Natural killer cell (primary cell): ENCODE results near the gene DNAH14. TPM values are rescaled to one million over a fixed set of nuclear protein-coding genes. Genes with fewer than 3 reads are reported as not detected.

Experiments
- ATAC-seq, 3 donors: fragments of 150-1000 bp in 2 of 3; fragments of 200-7000 bp in 1 of 3; cut with Tn5 transposase; 1 replicate in 1 of 3; 2 replicates in 2 of 3; pipeline ENCODE4 v1.10.0; 2021; ENCODE audit warnings: mild to moderate bottlenecking in 2 of 3, moderate library complexity in 2 of 3
- DNase-seq, 2 donors: peaks; one replicate each; pipeline versions ENCODE4 v3.0.0 to v3.0.0-alpha.2; 2013 to 2021; ENCODE audit warnings: mixed read lengths in 1 of 2
- H3K27ac ChIP-seq: one replicate; pipeline ENCODE4 v1.5.1; 2013; ENCODE audit warnings: mild to moderate bottlenecking, low read length
- H3K27me3 ChIP-seq: one replicate; pipeline ENCODE4 v1.6.1; 2013; ENCODE audit warnings: low read length; ENCODE audit not compliant: control insufficient read depth, insufficient read depth
- H3K36me3 ChIP-seq: one replicate; pipeline ENCODE4 v1.6.1; 2013; ENCODE audit warnings: low read length; ENCODE audit not compliant: control insufficient read depth, insufficient read depth
- H3K4me1 ChIP-seq: one replicate; pipeline ENCODE4 v1.6.1; 2013; ENCODE audit warnings: low read length; ENCODE audit not compliant: control insufficient read depth, insufficient read depth
- H3K4me3 ChIP-seq: one replicate; pipeline ENCODE4 v1.5.1; 2013; ENCODE audit warnings: low read length
- H3K9me3 ChIP-seq: one replicate; pipeline ENCODE4 v1.6.1; 2013; ENCODE audit warnings: low read length; ENCODE audit not compliant: control insufficient read depth, insufficient read depth
- H3K27ac Mint-ChIP-seq, 2 donors: one replicate each; pipeline ENCODE4 v1.8.0; 2022; ENCODE audit warnings: mild to moderate bottlenecking in 2 of 2, mixed read lengths in 2 of 2, moderate library complexity in 1 of 2
- H3K27me3 Mint-ChIP-seq, 2 donors: one replicate each; pipeline ENCODE4 v1.8.0; 2022; ENCODE audit warnings: low read depth in 2 of 2, mixed read lengths in 2 of 2
- H3K36me3 Mint-ChIP-seq: one replicate; pipeline ENCODE4 v1.8.0; 2022; ENCODE audit warnings: mixed read lengths
- H3K4me1 Mint-ChIP-seq, 2 donors: one replicate each; pipeline ENCODE4 v1.8.0; 2022; ENCODE audit warnings: mixed read lengths in 2 of 2
- H3K4me3 Mint-ChIP-seq: one replicate; pipeline ENCODE4 v1.8.0; 2022; ENCODE audit warnings: mild to moderate bottlenecking, moderate library complexity, mixed read lengths
- H3K9me3 Mint-ChIP-seq, 2 donors: one replicate each; pipeline ENCODE4 v1.8.0; 2022; ENCODE audit warnings: mixed read lengths in 2 of 2
- whole genome bisulfite sequencing: methylation state at CpG from one replicate; pipeline ENCODE4 v1.1.7; 2013; ENCODE audit warnings: missing lambda C conversion rate; ENCODE audit not compliant: insufficient coverage; 5-methylcytosine and 5-hydroxymethylcytosine counted together
- intact Hi-C: fragments of 100-400 bp; cut with micrococcal nuclease; formaldehyde crosslinking; loops from one replicate; pipeline ENCODE4 v1.14.2; 2022
- total RNA-seq, 4 donors: library from RNA; stranded (reverse); fragments of 120-200 nt in 1 of 4; gene quantifications; one replicate each; pipeline versions ENCODE4 v1.2.3 to v1.2.4, GENCODE V29; 2013 to 2022
- TF ChIP-seq, protein P1 (sequence below): fragments of 200-600 bp; IDR thresholded peaks from one replicate; pipeline ENCODE4 v1.8.0; 2022; ENCODE audit warnings: antibody characterized with exemption

Gene DNAH14
- total RNA-seq, 3 donors from 2014 or later (not counting 1 experiment from before 2014, with no cell fraction given) = 0.35 to 1.3 TPM; not detected in 1

- intact Hi-C loops = no loop called here
- Mint-ChIP-seq H3K36me3 (peaks cover 7% of the 10 kb centered on the region), H3K4me1 (peaks cover 63 to 67% of the 10 kb centered on the region in 2 donors)
Observed at GRCh38 chr1:225422795-225423517, 493.5 kb downstream of the DNAH14 start.

GRCh38 chr1:225423518-225423855 lies 494.0 kb downstream of the DNAH14 start:
- Histone ChIP-seq H3K36me3 (peaks cover 25% of the 10 kb centered on the region), H3K4me1 (peaks cover 34% of the 10 kb centered on the region), H3K27me3 (no peaks in the 10 kb centered on the region), H3K27ac (no peak overlapping the region), H3K9me3 (no peaks in the 10 kb centered on the region), H3K4me3 (no peak overlapping the region)
- WGBS = 54% methylated on average over 2 of the region's 2 CpGs
- intact Hi-C loops = no loop called here
- DNase-seq (no peak), ATAC-seq (no peak)
- Mint-ChIP-seq H3K4me1 (peaks cover 62 to 65% of the 10 kb centered on the region in 2 donors), H3K27me3 (no peaks in the 10 kb centered on the region), H3K4me3 (peak overlapping the region; percentile 11), H3K36me3 (peaks cover 2% of the 10 kb centered on the region), H3K9me3 (no peaks in the 10 kb centered on the region), H3K27ac (peak overlapping the region; percentile 65 to 90)
- TF ChIP-seq, protein P1, sequence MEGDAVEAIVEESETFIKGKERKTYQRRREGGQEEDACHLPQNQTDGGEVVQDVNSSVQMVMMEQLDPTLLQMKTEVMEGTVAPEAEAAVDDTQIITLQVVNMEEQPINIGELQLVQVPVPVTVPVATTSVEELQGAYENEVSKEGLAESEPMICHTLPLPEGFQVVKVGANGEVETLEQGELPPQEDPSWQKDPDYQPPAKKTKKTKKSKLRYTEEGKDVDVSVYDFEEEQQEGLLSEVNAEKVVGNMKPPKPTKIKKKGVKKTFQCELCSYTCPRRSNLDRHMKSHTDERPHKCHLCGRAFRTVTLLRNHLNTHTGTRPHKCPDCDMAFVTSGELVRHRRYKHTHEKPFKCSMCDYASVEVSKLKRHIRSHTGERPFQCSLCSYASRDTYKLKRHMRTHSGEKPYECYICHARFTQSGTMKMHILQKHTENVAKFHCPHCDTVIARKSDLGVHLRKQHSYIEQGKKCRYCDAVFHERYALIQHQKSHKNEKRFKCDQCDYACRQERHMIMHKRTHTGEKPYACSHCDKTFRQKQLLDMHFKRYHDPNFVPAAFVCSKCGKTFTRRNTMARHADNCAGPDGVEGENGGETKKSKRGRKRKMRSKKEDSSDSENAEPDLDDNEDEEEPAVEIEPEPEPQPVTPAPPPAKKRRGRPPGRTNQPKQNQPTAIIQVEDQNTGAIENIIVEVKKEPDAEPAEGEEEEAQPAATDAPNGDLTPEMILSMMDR = no peak

More at GRCh38 chr1:225422795-225423517, 493.5 kb downstream of the DNAH14 start:
- no peak overlapping the region for H3K4me3 Mint-ChIP-seq
- no peak overlapping the region for H3K27ac ChIP-seq
- H3K27me3 ChIP-seq = no peaks in the 10 kb centered on the region
- H3K27ac Mint-ChIP-seq = peak overlapping the region; percentile 65 to 90
- DNase-seq = no peak
- no peaks in the 10 kb centered on the region for H3K27me3 Mint-ChIP-seq
- H3K4me3 ChIP-seq = no peak overlapping the region
- peaks cover 32% of the 10 kb centered on the region for H3K4me1 ChIP-seq
- H3K36me3 ChIP-seq = peaks cover 30% of the 10 kb centered on the region
- no peak for ATAC-seq
- TF ChIP-seq, protein P1 = no peak
- H3K9me3 Mint-ChIP-seq = no peaks in the 10 kb centered on the region
- H3K9me3 ChIP-seq = no peaks in the 10 kb centered on the region
- 84% methylated on average over 5 of the region's 7 CpGs for WGBS

DNA sequence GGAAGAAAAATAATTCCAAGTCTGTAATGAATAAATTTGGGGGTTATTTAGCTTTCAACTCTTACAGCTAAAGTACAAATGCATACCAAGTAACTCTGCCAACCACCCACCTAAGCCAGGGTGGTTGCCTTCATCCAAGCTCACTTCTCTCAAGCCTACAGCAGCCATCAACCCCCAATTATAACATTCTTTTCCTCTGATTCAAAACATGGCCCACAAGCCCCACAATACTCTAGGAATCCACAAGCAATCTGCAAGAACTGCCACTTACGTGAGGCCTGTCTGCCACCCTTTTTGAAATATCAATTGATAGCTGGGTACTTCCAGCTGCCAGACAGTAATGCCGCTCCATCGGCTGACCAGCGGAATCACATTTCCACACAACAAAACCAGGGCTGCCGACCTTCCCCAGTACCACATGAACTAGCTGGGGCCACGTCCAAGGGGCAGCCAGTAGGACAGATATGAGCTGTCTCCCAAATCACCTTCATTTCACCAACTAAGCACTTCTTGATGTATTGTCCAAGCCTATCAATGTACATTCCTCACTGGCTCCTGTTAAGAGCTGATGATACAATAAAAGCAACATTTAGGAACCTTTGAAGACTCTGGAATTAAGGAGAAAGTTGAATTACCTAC lies 495.2 kb downstream of the DNAH14 start:
- peaks cover 14% of the 10 kb centered on the region for H3K36me3 ChIP-seq
- Mint-ChIP-seq H3K9me3 (no peaks in the 10 kb centered on the region), H3K4me3 (peak overlapping the region; percentile 91), H3K27me3 (no peaks in the 10 kb centered on the region), H3K4me1 (peaks cover 62 to 67% of the 10 kb centered on the region in 2 donors), H3K27ac (peak overlapping the region; percentile 71 to 90), H3K36me3 (no peaks in the 10 kb centered on the region)
- no peak overlapping the region for H3K27ac ChIP-seq
- WGBS = 81% methylated on average over 6 of the region's 6 CpGs
- no peak overlapping the region for H3K4me3 ChIP-seq
- peaks cover 36% of the 10 kb centered on the region for H3K4me1 ChIP-seq
- no peaks in the 10 kb centered on the region for H3K27me3 ChIP-seq
- TF ChIP-seq, protein P1 = no peak
- intact Hi-C loops = no loop called here
- no peaks in the 10 kb centered on the region for H3K9me3 ChIP-seq
- ATAC-seq (no peak), DNase-seq (no peak)
